ENCODE measurements around the gene SH3BGR. TPM values are rescaled to one million over a fixed set of nuclear protein-coding genes. Genes with fewer than 3 reads are reported as not detected.

Gene SH3BGR
- total and polyA plus RNA-seq, 7 donors = 44.2 to 441 (median 240) TPM

GRCh38 chr21:39503123-39503762 lies 51.5 kb downstream of the SH3BGR start:
- Histone ChIP-seq H3K27me3 (ENCODE audit: insufficient read depth in 3 of 3, low read length in 2 of 3) (no peaks in the 10 kb centered on the region), H3K27ac (peak overlapping the region; percentile 66), H3K36me3 (ENCODE audit: insufficient read depth in 1 of 2, low read depth in 1 of 2) (peaks cover 0 to 4% of the 10 kb centered on the region in 2 donors), H3K4me3 (no peak overlapping the region), H3K4me1 (peaks cover 27% of the 10 kb centered on the region), H3K9me3 (no peaks in the 10 kb centered on the region)
- intact Hi-C loops (cut with DNase I) = no loop called here
- ATAC-seq (peak in 1 of 4 donors; percentile 12), DNase-seq (no peak)
- TF ChIP-seq CTCF (IDR thresholded peaks at IDR 0.05) = no peak
- WGBS, 3 donors = 71 to 92% (median 82%) methylated on average over 1 of the region's 1 CpG

- Histone ChIP-seq H3K36me3 (ENCODE audit: insufficient read depth in 1 of 2, low read depth in 1 of 2) (peaks cover 0 to 8% of the 10 kb centered on the region in 2 donors), H3K9me3 (no peaks in the 10 kb centered on the region), H3K4me3 (no peak overlapping the region), H3K27ac (peak overlapping the region; percentile 43), H3K4me1 (peaks cover 27% of the 10 kb centered on the region), H3K27me3 (ENCODE audit: insufficient read depth in 3 of 3, low read length in 2 of 3) (no peaks in the 10 kb centered on the region)
- DNase-seq (no peak), ATAC-seq (peak; percentile 44 to 70 (median 61))
- TF ChIP-seq CTCF (IDR thresholded peaks at IDR 0.05) = no peak
- intact Hi-C loops (cut with DNase I) = no loop called here
- 25 to 46% (median 31%) methylated on average over 6 of the region's 6 CpGs for WGBS, 3 donors
Observed at GRCh38 chr21:39504230-39504629, 52.5 kb downstream of the SH3BGR start.

- no peaks in the 10 kb centered on the region for H3K9me3 ChIP-seq
- no peaks in the 10 kb centered on the region for H3K4me1 ChIP-seq
- H3K27ac ChIP-seq = no peak overlapping the region
- ATAC-seq (no peak), DNase-seq (no peak)
- H3K4me3 ChIP-seq = no peak overlapping the region
- H3K36me3 ChIP-seq (ENCODE audit: insufficient read depth in 1 of 2, low read depth in 1 of 2) = peaks cover 0 to 34% of the 10 kb centered on the region in 2 donors
- intact Hi-C loops (cut with DNase I) = no loop called here
- WGBS, 3 donors = 93 to 100% (median 93%) methylated on average over 1 of the region's 1 CpG
- TF ChIP-seq CTCF (IDR thresholded peaks at IDR 0.05) = no peak
- no peaks in the 10 kb centered on the region for H3K27me3 ChIP-seq (ENCODE audit: insufficient read depth in 3 of 3, low read length in 2 of 3)
Observed at GRCh38 chr21:39510240-39510639, 58.5 kb downstream of the SH3BGR start.

GRCh38 chr21:39511102-39511501 lies 59.3 kb downstream of the SH3BGR start:
- 97 to 100% (median 98%) methylated on average over 3 of the region's 3 CpGs for WGBS, 3 donors

More at GRCh38 chr21:39511102-39511501, 59.3 kb downstream of the SH3BGR start:
- H3K9me3 ChIP-seq = no peaks in the 10 kb centered on the region
- ATAC-seq (no peak), DNase-seq (no peak)
- no peak overlapping the region for H3K27ac ChIP-seq
- no peaks in the 10 kb centered on the region for H3K27me3 ChIP-seq (ENCODE audit: insufficient read depth in 3 of 3, low read length in 2 of 3)
- H3K4me1 ChIP-seq = no peaks in the 10 kb centered on the region
- no peak overlapping the region for H3K4me3 ChIP-seq
- H3K36me3 ChIP-seq (ENCODE audit: insufficient read depth in 1 of 2, low read depth in 1 of 2) = peaks cover 0 to 43% of the 10 kb centered on the region in 2 donors
- intact Hi-C loops (cut with DNase I) = no loop called here
- no peak for TF ChIP-seq CTCF (IDR thresholded peaks at IDR 0.05)
